Activated CD4-positive, CD25-positive, alpha-beta regulatory T cell treated with anti-CD3 and anti-CD28 coated beads, Interleukin-2, amount 50 U/mL, for 24 hours (primary cell): ENCODE data around the gene QRSL1.
"Not testable (repeated sequence)": the region's sequence is repeated elsewhere in the genome, so short reads cannot be mapped to it uniquely, and the experiment has no call there.

Experiments used
- ATAC-seq, 2 donors: fragments of 150-1000 bp; cut with Tn5 transposase; one replicate each; pipeline ENCODE4 v1.10.0; 2021; ENCODE audit warnings: mild to moderate bottlenecking in 1 of 2, moderate library complexity in 1 of 2

The QRSL1 gene

DNA sequence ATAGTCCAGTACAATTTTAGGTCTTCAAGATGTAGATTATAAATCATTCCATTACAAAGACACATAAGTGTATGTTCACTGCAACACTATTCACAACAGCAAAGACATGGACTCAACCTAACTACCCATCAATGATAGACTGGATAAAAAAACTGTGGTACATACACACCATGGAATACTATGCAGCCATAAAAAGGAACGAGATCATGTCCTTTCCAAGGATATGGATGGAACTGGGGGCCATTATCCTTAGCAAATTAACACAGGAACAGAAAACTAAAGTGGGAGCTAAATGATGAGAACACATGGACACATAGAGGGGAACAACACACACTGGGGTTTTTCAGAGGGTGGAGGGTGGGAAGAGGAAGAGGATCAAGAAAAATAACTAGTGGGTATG, 6.3 kb upstream of the QRSL1 start:
- ATAC-seq, result no peak

DNA sequence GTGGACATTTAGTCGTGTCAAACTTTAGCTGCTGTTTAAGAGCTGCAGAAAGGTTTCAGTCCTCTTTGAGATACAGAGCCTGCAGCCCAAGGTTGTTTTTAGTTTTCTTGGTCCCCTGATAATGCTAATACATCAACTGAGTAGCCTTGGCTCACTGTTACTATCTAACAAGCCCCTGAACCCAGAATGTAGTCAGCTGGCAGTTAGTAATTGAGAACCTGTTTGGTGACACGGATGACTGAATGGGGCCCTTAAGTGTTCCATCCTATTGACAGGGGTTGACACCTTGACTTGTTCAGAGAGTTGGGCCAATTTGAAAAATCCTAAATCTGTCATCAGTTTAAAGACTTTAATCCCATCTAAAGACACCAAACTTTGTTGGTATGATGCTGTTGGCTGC, 2.9 kb upstream of the QRSL1 start:
- no peak for ATAC-seq

DNA sequence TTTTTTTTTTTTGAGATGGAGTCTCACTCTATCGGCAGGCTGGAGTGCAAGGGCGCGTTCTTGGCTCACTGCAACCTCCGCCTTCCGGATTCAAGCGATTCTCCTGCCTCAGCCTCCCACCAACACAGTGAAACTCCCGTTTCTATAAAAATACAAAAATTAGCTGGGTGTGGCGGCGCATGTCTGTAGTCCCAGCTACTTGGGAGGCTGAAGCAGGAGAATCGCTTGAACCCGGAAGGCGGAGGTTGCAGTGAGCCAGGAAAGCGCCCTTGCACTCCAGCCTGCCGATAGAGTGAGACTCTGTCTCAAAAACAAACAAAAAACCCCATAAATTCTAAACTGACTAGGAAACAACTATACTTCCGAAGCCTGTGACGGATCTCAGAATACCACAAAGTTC, 1.6 kb upstream of the QRSL1 start:
- ATAC-seq, result not testable (repeated sequence)

DNA sequence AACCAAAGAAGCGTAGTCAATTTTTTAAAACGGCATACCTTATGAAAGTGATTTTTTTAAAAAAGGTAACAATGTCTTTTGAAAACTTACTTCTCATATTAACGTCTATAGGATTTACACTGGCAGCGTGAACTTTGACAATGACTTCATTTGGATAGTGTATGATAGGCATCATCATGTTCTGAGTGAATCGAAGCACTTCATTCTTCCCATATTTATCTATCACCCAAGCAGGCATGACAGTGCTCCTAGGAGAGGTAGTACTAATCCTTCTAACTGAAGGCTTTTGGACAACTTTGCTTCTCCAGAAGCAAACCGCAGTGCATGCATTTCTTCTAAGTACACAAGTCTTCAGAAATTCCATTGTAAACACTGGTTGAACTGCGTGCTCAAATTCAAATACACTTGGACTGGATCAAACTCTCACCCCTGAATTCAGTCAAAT, 698 bp upstream of the QRSL1 start:
- ATAC-seq, result no peak

DNA sequence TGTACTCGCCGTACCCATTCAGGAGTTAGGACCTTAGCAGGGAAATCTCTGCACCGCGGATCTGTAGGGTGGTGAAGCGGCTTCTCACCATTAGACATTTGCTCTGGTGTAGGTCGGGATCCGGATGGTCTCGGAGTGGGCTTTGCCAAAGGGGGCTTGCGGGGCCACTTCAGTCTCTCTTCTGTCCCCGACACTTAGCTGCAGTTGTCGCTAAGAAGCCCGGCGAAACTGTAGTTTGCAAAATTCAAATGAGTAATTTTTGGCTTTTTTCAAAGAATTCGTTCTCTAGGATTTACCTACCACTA, 433 bp downstream of the QRSL1 start:
- ATAC-seq, result no peak

DNA sequence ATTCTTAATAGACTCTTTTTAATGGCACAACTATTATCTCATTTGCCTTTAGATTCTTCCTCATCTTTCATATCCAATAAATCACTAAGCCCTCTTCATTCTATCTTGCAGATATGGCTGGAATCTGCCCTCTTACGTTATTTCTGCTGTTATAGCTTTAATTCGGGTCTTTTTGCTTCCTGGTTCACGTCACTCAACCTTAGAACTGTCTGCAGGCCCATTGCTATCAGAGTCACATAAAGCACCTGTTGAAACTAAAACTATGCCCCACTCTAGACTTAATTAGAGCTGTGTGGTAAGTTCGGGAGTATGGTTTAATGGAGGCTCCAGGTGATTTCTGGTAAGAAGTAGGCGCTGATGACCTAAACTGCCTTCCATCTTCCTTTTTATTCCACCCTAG, 988 bp downstream of the QRSL1 start:
- ATAC-seq, result no peak

DNA sequence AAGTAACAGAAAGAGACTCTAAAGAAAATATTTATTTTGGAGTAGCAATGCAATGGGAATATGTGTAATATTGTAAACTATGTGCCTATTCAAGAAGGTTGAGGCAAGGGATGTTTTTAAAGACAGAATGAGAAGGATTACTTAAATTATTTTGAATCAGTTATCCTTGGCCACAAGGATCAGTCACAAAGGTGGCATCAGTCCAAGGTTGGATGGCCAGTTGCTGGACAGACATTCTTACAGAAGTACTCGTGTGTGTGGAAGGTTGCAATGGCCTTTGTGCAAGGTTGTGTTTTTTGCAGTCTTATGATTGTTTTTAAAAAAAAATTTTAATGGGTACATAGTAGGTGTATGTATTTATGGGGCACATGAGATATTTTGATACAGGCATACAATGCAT, 2.0 kb downstream of the QRSL1 start:
- ATAC-seq, result no peak

DNA sequence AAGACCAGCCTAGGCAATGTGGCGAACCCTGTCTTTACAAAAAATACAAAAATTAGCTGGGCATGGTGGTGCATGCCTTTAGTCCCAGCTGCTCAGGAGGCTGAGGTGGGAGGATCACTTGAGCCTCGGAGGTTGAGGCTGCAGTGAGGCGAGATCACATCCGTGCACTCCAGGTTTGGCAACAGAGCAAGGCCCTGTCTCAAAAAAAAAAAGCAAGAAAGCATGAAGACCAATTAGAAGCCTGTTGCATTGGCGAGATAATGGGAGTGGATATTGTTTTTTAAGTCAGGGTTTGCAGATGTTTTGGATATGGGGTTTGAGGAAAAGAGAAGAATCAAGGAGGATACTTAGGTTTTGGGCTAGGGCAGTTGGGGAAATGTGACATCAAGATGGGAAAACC, 5.2 kb downstream of the QRSL1 start:
- no peak for ATAC-seq

DNA sequence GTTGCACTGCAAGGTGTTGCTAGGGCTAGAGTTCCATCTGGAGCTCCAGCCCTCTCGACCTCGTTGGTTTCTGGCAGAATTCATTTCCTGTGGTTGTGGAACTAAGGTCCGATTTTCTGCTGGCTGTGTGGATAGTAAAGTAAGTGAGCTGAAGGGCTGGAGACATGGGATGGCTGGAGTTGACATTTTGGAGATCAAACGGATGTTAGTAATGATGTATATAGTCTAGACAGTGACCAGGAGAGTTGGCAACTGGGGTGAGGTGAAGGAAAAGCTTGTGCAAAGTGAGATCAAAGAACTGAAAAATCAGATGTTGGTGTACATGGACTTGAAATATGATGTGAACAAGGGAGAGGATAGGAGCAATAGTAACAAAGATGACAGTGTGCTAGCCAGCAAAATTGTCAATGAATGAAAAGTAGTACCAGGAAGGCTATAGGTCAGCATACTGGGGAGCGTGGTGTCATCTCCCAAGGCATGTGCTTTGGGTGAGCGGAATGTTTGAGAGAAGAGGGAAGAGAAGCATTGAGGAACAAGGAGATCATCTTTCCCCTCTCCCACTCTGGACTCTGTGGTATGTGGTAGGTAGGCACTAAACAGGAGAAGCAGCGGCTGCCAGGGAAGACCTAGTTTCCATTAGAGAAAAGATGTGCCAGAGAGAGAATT, 7.8 kb downstream of the QRSL1 start:
- no peak for ATAC-seq

DNA sequence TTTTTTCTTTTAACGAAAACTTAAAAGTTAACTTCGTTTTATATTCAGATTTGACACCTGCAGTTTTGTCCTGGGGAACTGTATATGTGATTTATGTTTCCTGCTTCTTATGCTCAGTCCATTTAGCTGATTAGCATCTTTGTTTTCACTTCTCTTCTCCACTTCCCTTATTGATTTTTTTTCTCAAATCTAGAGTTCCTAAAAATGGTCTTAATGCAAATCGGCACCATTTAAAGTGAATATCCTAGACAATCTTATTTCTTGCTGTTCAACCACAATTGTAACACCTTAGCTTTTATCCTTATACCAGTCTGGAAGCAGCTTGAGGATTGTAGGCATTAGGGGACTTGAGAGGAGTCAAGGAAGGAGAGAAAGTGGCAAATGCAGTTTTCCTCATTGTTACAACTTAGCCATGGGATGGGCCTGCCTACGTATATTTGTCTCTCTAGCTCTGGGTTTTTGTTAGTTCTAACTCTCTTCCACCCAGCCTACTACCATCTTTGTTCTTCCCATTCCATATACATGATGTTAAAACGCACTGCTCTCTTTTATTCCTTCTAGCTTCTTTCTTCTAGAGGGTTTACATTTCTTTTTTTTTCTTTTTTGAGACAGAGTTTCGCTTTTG, 8.5 kb downstream of the QRSL1 start:
- ATAC-seq, result no peak

DNA sequence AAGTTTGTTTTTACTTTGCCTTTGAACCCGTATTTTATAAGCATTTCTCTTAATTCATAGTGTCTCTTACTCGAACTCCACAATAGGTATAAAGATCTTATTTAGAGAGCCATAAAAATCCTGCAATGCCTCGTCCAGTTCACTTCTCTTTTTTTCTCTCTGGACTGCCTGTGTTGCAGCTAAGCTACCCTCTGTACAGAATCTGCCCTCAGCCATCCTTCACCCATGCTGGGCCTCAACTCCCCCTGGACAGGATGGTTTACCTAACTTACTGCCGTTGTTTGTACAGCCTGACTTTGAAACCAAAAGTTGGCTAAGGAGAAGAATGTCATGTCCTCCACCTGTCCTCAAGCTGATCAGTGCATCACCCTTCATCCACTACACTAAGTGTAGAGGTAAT, 10.4 kb downstream of the QRSL1 start:
- no peak for ATAC-seq

DNA sequence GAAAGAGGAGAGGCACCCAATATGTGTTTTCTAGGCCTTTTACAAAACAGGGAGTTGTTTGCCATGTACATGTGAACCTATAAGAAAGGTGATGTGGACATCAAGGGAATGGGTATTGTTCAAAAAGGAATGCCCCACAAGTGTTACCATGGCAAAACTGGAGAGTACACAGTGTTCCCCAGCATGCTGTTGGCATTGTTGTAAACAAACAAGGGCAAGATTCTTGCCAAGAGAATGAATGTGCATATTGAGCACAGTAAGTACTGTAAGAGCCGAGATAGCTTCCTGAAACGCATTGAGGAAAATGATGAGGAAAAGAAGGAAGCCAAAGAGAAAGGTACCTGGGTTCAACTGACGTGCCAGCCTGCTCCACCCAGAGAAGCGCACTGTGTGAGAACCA, 13.1 kb downstream of the QRSL1 start:
- ATAC-seq, result no peak

DNA sequence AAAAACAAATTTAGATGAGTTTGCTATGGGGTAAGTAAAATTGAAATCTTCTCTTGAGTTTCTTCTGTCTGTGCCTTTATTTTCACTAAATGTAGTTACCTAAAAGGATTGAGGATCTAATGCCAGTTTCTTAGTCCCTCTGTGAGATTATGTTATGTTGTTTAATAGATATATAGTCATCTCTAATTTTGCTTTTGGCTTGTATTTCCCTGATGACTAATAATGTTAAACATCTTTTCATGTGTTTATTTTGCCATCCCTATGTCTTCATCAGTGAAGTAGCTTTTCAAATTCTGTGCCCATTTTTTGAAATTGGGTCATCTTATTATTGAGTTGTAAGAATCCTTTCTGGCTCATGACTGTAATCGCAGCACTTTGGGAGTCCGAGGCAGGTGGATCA, 13.7 kb downstream of the QRSL1 start:
- ATAC-seq, result no peak

DNA sequence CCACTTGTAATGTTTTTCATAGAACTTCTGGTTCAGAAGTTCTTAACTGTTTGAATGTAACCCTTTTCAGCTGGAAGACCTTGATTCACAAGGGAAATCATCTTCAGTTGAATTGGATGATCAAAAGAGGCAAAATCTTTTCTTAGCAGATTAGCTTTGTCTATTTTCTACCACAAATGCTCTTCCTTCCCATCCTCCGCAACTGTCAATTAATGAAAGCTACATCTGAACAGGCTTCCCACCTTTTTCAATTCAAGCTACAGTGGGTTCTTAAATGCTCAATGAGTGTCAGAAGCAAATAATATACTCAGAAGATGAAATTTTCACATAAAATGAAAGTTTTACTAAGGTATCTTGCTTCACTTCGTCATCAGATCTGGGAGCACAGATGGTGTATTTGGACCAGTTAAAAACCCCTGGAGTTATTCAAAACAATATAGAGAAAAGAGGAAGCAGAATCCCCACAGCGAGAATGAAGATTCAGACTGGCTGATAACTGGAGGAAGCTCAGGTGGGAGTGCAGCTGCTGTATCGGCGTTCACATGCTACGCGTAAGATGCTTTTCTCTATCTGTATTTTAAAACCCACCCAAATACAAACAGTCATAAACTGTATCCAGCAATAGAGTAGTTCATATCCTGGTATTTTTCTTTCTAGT, 19.4 kb downstream of the QRSL1 start:
- no peak for ATAC-seq

DNA sequence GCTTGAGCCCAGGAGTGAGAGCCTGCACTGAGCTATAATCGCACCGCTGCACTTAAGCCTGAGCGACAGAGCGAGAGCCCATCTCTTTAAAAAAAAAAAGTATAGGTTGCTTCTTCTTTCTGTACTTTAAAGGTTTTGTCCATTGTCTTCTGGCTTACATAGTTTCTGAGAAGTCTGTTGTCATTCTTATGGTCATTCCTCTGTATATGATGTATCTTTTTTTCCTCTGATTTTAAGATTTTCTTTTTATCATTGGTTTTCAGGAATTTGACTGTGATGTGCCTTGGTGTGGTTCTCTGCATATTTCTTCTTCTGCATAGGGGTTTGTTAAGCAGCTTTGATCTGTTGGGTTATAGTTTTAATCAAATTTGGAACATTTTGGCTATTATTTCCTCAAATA, 29.1 kb downstream of the QRSL1 start:
- no peak for ATAC-seq

DNA sequence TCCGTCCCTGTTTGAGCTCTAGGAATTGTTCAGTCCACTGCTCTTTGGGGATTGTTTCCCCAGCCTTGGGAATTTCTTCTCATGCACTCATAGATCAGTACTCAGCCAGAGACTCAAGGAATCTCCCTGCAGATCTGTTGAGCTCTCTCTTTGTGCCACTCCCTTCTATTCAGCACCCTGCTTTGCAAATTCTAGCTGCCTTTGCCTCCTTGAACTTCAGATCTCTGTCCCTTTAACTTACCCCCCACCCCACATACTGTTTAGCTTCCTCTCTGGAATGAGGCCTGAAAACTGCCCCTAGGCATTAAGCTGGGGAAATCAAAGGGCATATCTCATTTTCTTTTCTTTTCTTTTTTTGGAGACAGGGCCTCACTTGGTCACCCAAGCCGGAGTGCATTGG, 30.5 kb downstream of the QRSL1 start:
- no peak for ATAC-seq

DNA sequence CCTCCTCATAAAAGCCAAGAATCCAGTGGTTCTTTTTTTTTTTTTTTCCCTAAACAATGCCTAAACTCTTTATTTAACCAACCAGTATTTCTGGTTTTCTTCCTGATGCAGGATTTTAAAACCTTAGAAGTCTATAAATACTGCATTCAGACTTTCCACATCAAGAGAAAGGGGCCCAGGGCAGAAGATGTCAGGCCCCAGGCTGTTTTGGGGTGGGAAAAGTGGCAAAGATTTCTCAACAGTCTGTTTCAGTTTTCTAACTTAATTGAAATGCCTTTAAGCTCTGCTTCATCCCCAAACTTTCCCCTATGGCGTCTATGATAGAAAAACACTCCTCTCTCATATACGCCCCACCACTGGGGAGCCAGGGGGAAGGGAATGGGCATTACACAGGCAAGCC, 33.1 kb downstream of the QRSL1 start:
- no peak for ATAC-seq

DNA sequence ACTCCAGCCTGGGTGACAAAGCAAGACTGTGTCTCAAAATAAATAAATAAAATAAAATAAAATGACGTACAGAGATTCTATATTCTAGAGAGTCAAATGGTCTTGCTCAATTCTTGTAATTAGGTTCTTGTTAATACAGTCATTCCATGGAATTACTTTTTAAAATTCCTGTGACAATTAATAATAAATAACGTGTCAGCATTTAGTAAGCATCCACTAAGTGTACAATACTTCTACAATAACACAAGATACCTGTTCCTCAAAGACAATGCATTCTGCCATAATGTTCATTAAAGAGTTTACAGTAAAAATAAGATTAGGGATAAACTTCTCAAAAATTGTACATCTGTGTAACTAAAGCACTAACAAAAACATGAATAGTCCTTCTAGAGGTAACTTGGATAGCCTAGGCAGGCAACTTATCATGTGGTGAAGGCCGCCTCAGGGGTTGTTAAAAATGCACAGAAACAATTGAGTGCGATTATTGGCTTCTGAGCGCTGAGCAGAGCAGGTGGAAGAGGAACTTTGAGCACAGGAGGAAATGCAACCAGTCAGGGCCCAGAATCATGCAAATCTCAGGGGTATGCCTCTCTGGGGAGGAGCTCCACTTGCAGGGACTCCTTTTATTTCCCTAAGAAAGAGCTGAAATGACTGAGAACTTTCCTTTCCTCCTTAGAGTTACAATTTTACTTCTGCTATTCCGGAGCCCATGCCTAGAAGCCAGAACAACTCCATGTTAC, 37.1 kb downstream of the QRSL1 start:
- peak in 1 of 2 donors; percentile 13 for ATAC-seq

DNA sequence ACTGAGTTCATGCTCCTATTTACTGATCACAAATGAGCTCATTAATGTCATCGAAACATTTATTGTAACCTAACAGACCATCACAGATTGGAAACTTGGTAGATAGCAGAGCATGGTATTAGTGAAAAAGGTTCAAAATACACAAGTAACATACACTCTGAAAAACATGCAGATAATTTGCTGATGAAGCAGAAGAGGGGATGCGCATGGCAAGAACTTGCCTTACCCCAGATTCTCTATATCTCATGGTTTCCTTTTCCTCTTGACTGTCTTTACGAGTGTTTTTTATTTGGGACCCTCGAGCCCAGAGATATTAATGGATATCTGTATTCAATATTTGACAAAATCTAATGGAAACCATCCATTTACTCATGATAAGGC, 37.6 kb downstream of the QRSL1 start:
- no peak for ATAC-seq

DNA sequence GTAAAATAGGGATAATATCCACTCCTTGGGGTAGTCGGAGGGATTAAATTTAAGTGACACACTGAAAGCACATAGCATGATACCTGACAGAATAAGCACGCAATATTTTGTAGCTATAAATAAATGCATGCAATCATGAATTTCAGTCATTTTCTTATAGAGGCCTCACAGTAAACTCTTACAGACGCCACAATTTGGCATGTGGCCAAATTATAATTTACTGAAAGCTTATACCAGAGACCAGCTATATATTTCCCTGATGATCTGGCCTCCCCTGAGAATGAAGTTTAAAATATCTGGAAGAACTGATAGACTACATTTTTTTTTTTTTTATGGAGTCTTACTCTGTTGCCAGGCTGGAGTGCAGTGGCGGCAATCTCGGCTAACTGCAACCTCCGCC, 40.9 kb downstream of the QRSL1 start:
- ATAC-seq, result no peak

DNA sequence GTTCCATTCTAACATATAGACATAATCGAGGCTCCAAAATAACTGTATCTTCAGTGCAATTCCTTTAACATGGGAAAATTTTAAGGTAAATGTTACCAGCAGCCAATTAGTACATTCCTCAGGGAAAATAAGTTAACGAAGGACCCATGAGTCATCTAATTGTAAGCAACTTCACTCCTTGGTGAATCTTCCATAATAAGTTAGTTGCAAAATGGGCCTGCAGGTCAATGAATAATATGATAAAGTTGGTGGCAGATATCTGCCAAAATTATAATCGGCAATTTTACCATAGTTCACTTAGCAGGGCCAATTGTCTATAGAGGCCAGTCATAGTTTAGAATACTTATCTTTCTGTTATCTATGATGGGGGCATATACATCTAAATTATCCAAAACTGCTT, 42.3 kb downstream of the QRSL1 start:
- ATAC-seq, result no peak

DNA sequence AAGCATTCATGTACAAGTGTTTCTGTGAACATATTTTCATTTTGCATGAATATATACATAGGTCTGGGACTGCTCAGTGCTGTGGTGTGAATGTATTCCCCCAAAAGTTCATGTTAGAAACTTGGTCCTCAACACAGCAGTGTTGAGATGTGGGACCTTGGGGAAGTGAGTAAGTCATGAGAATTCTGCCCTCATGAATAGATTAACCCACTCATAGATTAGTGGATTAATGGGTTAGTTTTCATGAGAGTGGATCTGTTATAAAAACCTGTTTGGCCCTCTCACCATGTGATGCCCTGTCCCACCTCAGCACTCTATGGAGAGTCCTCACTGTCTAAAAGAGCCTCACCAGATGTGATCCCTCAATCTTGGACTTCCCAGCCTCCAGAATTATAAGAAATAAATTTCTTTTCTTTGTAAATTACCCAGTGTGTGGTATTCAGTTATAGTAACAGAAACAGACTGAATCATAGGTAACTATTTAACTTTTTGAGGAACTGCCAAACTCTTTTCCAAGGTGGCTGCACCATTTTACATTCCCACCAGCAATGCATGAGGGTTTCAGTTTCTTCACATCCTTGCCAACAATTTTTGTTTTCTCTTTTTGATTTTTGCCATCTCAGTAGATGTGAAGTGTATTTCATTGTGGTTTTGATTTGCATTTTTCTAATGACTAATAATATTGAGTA, 45.3 kb downstream of the QRSL1 start:
- ATAC-seq, result no peak

DNA sequence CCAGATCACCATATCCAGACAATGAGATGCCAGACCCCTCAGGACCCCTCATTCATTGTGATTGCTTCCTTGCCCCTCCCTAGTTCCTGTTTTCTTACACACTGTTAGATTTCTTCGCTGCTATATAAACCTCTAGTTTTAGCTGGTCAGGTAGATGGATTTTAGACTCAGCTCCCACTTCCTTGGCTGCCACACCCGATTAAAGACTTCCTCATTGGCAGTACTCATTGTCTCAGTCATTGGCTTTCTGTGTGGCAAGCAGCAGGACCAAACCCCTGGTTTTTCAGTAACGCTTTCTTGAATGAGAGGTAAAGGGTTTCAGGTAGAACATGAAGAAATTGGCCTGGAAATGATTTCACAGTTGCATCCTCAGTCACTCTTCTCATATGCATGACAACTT, 47.9 kb downstream of the QRSL1 start:
- ATAC-seq, result no peak
